GM18508 (cell line): ENCODE measurements around the gene CISH.

Source experiments
- ATAC-seq: cut with Tn5 transposase; IDR thresholded peaks from one replicate; pipeline ENCODE4 v1.9.1; 2021; ENCODE audit warnings: moderate number of reproducible peaks; ENCODE audit not compliant: insufficient read depth, unreplicated experiment

CISH gene

DNA sequence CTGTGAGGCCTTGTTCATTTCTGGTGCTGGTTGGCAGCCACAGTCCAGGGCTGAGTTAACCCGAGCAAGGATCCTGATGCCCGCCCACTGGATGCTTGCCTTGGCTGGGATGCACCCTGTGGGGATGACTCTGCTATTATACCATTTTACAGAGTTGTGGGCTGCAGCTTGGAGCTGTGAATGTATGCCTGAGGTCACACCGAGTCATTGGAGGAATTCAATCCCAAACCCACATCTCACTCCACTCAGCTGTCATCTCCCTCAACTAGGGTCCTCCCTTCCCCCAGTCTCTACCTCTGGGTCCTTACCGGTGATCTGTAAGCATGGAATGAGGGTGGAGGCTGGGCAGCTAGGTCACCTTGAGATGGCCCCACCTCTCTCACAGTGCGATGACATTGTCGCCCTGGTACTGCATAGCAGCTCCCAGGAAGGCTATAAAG is 27.5 kb upstream of the CISH start:
- ATAC-seq: no peak

DNA sequence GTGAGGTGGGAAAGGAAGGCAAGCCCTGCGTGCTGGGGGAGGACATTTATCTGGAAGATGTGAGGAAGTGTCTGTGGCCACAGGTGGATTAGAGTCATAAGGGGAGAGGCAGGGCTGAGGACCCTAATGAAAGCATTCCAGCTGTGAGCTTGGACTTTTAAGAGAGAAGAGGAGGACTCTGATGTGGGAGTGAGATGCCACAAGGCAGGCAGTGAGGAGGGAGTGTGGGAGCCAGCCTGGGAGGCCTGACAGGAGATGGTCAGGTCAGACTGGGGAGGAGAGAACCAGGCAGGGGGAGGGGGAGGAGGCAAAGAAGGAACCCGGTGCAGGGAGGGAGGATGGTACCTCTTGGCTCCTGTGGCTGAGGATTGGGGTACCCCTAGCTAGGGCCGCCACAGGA is 26.4 kb upstream of the CISH start:
- ATAC-seq: no peak

DNA sequence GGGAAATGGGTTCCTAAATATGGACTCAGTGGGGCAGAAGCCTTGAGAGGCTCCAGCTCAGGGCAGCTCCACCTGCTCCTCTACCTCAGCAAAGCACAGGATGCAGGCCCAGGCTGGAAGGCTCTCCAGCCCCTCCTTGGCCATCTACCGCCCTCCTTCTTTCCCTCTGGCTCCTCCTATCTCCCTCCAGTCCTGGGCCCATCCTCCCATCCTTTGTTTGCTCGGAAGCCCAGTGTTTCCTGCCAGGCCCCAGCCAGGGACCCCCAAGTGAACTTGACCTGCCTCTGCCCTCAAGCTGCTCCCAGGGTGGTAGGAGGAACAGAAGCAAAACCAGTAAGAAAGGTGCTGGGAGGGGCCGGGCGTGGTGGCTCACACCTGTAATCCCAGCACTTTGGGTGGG is 25.4 kb upstream of the CISH start:
- ATAC-seq: no peak

DNA sequence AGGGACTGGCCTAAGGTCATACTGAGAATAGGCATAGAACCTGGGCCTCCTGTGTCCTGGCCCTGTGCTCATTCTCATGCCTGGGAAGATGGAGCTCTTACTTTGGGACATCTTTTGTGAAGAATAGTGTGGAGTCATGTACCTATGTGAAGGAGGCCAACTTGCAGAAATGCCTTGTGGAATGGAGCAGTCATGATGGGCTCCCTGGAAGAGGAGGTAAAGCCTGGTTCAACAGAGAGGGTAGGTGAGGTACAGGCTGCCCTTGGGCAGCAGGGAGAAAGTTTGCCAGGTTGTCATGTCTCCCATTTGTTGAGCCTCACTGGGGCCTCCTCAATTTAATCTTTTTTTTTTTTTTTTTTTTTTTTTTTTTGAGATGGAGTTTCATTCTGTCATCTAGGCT is 23.5 kb upstream of the CISH start:
- ATAC-seq: no peak

DNA sequence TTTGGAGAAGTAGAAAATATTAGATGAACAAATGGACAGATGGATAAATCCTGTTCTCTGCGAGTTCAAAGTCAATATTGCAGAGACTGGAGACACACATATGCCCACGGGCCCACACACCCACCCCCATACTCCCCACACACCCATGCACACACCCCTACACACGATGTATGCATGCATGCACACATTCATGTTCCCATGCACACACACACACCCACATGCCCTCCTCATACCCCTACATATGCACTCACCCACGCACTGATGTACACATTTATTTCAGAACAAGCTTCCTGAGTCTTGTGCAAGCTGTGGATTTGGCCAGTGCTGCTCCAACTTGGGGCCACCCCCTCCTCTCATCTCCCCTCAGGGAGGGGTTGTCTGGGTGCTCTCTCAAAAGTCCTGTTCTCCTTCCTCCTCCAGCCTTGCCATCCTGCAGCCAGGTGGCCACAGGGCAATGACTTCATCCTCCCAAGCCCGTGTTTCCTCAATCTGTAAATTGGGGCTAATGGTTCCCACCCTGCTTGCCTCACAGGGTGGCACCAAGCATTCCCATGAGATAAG is 21.7 kb upstream of the CISH start:
- no peak for ATAC-seq

DNA sequence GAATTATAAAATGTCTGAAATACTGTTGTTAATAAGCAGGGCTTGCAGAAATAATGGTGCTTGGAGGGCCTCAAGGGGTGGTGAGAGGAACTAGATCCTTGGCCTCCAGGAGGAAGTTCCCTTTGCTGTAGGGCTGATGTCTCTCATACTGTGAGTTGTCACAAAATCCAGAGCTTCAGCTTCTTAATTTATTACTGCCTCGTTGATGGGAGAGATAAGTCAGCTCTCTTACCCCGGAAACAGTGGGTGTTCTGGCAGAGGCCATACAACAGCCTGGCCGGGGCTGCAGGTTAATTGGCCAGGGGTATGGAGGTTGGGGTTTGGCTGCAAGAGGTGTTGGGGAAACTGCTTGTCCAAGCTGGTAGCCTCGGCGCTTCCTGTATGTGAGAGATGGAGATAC is 20.9 kb upstream of the CISH start:
- no peak for ATAC-seq

DNA sequence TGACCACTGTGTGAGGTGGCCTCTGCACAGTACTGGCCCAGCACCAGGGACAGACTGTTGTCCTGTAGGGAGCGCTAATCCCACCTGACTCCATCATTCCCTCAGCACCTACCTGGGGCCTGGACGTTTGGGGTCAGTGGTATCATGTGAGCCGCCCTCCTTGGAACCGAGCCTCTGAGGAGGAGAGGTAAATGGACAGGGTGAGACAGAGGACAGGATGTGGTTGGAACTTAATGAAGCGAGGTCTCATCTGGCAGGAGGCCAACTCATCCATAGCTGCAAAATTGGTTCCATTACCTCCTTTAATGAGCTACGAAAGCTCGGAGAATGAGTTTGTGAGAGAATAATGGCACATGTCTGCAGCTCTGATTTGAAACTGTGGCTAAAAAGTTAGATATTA is 19.3 kb upstream of the CISH start:
- no peak for ATAC-seq

DNA sequence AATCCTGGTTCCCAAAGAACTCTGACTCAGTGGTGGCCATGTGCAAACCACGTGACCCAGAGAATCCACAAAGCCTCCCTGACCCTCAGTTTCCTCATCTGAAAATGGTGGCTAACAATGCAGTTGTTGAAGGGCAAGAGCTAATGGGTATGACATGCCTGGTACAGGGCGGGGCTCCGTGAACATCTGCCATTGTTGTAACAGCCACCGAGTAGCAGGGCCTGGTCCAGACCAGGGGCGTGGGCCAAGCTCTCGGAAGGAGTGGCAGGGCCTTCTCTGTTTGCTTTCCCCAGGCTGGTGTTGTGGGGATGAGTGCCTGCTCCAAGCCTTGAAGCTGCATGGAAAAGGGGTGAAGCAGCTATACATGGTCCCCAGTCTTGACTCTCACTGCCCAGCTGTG is 18.8 kb upstream of the CISH start:
- ATAC-seq: no peak

DNA sequence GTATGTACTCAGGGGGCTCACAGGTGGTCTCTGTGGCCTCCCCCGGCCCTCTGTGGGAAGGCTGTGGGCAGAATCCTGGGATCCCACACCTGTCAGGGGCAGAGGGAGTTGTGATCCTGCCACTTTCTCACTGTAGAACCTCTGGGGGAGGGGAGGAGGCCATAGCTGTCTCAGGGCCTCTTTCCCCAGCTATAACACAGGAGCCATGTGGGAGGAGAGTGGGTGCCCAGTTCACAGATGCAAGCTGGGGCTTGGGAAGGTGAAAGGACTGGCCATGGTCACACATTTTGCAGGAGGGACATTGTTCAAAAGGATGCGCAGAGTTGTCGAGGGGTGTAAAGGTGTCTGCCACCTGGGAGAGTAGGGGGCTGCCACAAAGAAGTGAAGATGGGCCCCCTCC is 17.0 kb upstream of the CISH start:
- ATAC-seq: no peak

DNA sequence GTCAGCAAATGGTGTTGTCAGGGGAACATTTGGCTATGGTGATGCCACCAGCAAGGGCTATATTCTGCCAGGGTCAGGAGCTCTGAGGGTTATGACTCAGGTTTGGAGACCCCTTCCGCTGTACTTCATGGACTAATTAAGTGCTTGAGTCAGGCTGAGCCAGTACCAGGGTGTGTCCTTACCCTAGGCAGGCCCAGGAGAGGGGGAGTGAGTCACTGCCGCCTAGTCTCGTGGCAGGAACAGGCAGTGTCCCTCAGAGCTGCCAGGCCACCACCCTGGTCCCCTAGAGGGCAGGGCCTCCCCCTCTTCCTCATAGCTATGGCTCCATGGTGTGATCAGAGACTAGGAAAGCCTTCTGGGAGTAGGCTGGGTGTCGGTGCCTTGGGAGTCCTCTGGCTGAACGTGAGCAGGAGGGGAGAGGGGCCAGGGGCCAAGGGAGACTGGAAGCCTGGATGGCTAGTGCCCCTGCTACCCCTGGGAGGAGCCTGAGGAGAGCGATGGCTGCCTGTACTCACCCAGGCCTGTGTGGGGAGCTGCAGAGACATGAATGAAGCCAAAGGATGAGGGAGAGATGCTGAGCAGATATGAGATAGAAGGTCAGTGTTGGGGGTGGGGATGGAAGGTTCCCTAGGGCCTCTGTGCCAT is 16.0 kb upstream of the CISH start:
- ATAC-seq: no peak

DNA sequence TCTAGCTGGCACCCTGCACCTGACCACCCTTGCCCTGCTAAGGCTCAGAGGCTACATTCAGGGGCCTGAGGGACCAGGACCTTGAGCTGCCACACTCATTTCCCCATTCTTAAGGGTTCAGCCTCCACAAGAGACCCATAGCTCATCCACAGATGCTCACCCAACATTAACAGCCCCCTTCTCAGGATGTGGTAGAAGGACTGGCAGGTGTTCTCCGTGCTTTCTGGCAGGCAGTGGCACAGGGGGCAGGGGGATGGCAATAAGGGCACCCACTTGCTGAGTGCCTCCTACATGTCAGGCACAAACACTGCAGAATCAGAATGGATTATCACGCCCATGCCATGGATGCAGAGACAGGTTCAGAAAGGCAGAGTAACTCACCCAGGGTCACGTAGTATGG is 14.8 kb upstream of the CISH start:
- no peak for ATAC-seq

DNA sequence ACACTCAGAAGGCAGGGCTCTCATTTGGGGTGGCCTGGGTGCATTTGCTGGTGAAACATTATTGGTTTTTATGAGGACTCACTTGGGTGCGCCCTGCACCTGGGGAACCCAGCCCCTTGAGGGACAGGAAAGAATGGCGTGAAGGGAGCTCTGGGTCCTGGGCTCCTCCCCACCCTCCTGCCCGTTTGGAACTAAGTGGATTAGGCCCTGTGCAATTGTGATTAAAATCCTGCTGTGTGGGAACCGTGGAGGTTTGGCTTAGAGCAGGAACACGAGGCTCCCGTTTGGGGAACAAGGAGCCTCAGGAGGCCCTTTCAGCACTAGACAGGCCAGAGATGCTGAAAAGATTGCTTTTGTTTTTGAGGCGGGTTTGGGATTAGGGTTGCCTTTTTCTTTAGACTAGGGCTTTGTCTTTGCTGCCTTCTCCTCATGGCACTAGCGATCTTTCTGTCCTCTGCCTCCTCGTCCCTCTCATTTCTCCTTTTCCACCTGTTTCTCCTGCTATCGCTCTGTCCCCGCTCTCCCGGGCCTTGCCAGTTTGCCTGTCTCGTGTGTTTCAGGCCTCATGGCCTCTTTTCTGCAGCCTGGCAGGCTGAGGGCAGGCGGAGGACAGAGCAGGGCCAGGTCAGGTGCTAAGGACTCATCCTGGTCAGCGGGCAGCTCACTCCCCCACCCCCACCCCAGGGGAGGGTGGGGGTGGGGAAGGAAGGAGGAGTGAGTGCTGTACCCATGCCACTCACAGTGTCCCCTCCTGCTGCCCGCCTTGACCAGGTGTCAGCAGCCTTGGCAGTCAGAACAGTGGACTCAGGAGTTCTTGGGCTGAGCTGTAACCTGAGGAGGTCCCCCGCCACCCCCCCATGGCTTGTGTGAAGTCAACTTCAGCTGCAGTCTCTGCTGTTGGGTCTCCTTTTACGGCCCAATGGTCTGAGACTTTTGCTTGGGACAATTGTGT is 13.9 kb upstream of the CISH start:
- no peak for ATAC-seq

DNA sequence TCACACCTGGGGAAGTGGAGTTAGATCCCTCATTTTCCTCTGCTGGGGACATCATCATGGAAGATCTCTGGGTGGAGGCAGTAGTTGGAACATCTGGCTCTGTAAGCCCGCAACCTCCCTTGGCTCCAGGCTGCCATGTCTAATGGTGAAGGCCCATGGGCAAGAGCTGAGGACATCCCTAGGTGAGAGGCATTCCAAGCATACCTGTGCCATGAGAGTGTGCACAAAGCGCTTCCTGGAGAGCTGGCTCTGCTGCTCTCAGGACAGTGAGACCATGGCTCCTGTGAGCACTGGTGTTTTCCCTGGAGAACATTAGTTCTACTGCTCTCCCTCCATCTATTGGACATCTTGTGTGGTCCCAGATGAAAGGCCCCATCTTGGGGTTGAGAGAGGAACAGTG is 13.1 kb upstream of the CISH start:
- ATAC-seq: no peak

DNA sequence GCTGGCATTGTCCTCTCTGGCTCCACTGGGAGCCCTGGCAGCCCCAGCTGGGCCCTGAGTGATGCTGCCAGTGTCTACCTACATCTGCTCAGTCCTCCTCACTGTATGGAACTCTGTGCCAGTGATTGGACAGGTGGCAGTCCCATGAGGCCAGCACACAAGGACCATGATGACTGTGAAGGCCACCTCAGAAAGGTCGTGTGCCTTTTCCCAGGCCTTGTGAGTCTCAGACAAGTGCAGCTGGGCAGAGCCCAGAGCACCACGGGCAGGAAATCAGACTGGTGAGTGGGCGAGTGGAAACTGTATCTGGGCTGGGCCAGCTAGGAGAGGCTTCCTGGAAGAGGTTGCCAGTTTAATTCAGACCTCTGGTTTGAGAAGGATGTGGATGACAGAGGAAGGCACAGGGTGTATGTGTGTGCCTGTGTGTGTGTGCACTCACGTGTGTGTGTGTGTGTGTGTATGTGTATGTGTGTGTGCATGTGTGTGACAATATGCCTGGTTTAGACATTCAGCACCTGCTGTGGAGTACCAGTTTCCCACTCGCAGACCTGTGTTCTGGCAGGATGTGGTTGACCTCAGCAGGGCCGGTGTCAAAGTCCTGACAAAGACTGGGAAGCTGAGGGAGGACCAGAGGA is 12.4 kb upstream of the CISH start:
- ATAC-seq: no peak

DNA sequence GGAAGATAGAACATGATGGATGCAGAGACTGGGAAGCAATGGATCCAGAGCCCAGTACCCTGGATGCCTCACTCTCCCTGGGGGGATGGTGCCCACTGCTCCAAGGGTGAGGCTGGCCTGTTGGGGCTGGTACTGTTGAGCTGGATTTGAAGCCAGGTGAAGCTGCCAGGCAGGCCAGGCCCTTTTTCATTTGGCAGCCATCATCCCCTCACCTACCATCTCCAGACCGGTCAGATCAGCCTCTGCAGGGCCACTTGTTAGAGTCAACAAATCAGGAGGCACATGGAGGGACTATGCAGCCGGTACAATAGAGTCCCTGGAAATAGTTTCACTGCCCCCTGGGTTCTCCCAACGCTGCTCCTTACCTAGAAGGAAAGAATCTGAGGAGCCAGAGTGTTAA is 11.3 kb upstream of the CISH start:
- no peak for ATAC-seq

DNA sequence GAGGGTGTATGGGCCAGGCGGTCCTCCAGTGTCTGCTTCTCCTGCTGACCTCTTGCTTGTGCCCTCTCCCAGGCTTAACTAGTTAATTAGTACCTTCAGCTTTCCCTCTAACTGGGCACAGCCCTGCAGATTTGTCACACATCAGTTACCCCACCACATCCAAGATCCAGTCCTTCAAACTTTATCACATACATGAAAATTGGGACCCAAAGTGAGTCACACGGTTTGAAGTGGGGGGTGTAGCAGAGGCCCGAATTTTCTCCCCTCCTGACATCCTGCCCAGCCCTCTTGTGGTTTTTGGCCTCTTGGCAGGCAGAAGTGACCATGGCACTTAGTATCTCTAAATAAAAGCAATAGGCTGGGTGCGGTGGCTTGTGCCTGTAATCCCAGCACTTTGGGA is 9.2 kb upstream of the CISH start:
- no peak for ATAC-seq

DNA sequence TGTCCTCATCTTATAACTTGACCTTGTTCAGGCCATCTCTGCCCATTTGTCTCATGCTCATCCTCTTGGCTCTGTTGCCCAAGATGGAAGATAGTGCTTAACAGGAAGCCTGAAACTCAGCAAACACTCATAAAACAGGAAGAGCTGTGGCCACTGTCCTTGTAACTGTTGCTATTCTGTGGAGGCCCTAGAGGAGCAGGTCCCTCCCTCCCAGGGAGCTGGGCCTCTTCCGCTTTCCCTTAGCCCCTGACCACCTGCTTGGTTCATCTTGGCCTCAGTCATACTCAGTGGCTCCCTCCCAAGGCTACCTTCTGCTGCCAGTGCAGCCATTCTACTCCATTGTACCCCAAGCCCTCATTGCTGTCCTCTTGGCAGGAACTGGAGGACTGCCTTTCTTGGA is 8.8 kb upstream of the CISH start:
- no peak for ATAC-seq

DNA sequence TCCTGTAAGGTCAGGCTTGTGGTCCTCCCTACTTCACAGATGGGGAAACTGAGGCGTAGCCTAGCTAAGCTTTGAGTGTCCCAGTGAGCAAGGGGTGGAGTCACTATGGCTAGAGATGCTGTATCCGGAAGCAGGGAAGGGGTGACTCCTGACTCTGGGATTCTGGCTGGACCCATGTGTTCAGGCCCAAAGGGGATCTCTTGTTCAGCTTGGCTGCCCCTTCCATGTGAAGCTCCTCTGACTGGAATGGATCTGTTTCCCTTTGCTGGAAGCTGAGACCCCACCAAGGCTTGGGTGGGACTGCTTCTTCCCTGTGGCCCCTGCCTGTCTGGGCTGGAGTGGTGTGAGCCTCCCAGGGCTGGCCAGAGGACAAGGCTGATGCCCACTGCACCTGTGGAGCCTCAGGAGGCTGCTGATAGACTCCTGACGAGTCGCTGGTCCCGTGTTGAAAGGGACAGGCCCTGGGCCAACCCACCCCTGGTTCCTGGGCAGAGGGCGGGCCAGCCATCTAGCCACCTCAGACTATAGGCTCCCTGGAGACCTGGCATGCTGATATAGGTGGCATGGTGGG is 6.4 kb upstream of the CISH start:
- no peak for ATAC-seq

DNA sequence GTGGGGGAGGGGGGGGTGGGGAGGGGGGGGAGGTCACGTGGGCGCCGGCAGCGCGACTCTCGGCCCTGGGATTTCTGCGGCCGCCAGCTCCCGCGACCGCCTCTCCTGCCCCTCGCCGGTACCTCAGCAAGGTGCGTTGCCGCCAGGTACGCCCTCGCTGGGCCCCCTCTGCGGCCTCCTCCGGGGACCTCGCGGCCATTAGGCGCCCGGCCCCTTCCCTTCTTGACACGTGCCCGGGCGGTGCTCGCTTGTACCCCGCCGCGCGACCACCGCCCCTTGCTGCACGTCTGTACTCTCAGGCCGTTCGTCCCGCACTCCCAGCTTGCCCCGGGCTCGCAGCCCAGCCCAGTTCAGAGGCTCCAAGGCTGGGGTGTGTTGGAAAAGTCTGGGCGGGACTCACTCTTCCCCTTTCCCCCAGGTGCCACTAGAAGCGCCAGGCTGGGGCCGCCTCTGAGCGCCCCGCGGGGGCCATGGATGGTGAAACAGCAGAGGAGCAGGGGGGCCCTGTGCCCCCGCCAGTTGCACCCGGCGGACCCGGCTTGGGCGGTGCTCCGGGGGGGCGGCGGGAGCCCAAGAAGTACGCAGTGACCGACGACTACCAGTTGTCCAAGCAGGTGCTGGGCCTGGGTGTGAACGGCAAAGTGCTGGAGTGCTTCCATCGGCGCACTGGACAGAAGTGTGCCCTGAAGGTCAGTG is 5.7 kb upstream of the CISH start, which contains the start of gene MAPKAPK3:
Gene MAPKAPK3, plus strand, starts transcription at position 56 of the 696 bp plus-strand sequence. Its CDS starts 415 bp downstream, at position 471.
- no peak for ATAC-seq

DNA sequence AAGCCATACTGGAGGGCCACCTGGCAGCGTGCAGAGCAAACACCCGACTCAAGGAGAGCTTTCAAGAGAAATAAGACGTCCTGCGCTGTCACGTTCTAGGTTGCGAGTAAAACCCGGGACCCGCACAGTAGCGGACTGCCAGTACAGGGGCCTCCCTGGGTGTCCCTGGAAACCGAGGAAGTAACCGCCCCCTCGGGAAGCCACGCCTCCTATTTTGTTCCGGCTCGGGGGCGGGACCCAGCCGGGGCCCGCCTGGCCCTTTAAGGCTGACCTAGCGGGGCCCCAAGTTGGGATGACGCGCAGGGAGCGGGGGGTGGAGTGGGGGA is 5.2 kb upstream of the CISH start:
- ATAC-seq: no peak
